HCT116 (cell line): ENCODE data around the gene CACNG3. TPM values are rescaled to one million over a fixed set of nuclear protein-coding genes. Genes with fewer than 3 reads are reported as not detected.

Experiments
- ATAC-seq: fragments of 200-7000 bp; cut with Tn5 transposase; 2 replicates; pipeline ENCODE4 v1.9.1; 2020; ENCODE audit warnings: mild to moderate bottlenecking, moderate library complexity
- BruUV-seq: library from RNA; stranded (reverse); fragments of 400-500 nt; replicated peaks from 2 replicates; lab custom pipeline; 2021; lab: Mats Ljungman, UMichigan
- CTCF ChIA-PET: fragments of 300-600 bp; sonication (Branson Sonifier 250); formaldehyde crosslinking; loops from one replicate; lab custom pipeline; 2021; ENCODE audit warnings: antibody characterized with exemption; lab: Charles Lee
- POLR2A ChIA-PET: fragments of 300-600, 350-600 bp; sonication (Branson Sonifier 250); formaldehyde crosslinking; loops from one replicate; lab custom pipeline; 2021; ENCODE audit warnings: antibody characterized with exemption; lab: Charles Lee
- RAD21 ChIA-PET, 2 experiments: fragments of 300-600 bp; sonication (Branson Sonifier 250); formaldehyde crosslinking; loops; one replicate each; lab custom pipeline; 2023; ENCODE audit warnings: low total read pairs in 2 of 2; ENCODE audit not compliant: uncharacterized antibody in 2 of 2, unreplicated experiment in 2 of 2, low non-redundant PET in 1 of 2; lab: Charles Lee
- DNase-seq: peaks from one replicate; pipeline ENCODE4 v3.0.0-alpha.2; 2010; ENCODE audit warnings: low read depth, low spot score
- H2AFZ ChIP-seq: fragments of 200-600 bp; shearing (Covaris generic), sonication (generic); 2 replicates; pipeline ENCODE4 v1.6.1; 2017; ENCODE audit warnings: low read depth, mixed run types, mixed read lengths, antibody characterized with exemption, low read length; ENCODE audit not compliant: poor library complexity, severe bottlenecking
- H3K27ac ChIP-seq: 2 replicates; pipeline ENCODE4 v1.5.1; 2012; ENCODE audit warnings: low read depth, low read length
- H3K27me3 ChIP-seq: fragments of 200-600 bp; sonication (generic); 2 replicates; pipeline ENCODE4 v1.6.1; 2016; ENCODE audit warnings: mixed run types, low read length, mixed read lengths; ENCODE audit not compliant: insufficient read depth
- H3K36me3 ChIP-seq, 2 experiments: fragments of 200-500 bp in 1 of 2; fragments of 200-600 bp in 1 of 2; sonication (Bioruptor generic) in 1 of 2; sonication (generic) in 1 of 2; 2 replicates each; pipeline versions ENCODE4 v1.5.1 to v1.6.1; 2014 to 2016; ENCODE audit warnings: low read length in 2 of 2, inconsistent platforms in 1 of 2, mixed read lengths in 1 of 2, mixed run types in 1 of 2; ENCODE audit not compliant: insufficient read depth in 2 of 2, control insufficient read depth in 1 of 2
- H3K4me1 ChIP-seq, 2 experiments: fragments of 200-600 bp in 1 of 2; sonication (generic) in 1 of 2; 2 replicates each; pipeline versions ENCODE4 v1.5.1 to v1.6.1; 2012 to 2017; ENCODE audit warnings: low read length in 2 of 2, inconsistent platforms in 1 of 2, mild to moderate bottlenecking in 1 of 2, mixed read lengths in 1 of 2, mixed run types in 1 of 2, moderate library complexity in 1 of 2; ENCODE audit not compliant: insufficient read depth in 2 of 2, control insufficient read depth in 1 of 2
- H3K4me2 ChIP-seq: fragments of 200-600 bp; sonication (generic); 2 replicates; pipeline ENCODE4 v1.6.1; 2017; ENCODE audit warnings: mixed run types, low read length, mixed read lengths
- H3K4me3 ChIP-seq, 2 experiments: fragments of 200-600 bp in 1 of 2; sonication (generic) in 1 of 2; replicated peaks in 1 of 2; 2 replicates each; pipeline ENCODE4 v1.5.1; 2011 to 2016; ENCODE audit warnings: low read length in 2 of 2, control low read depth in 1 of 2, low read depth in 1 of 2, mild to moderate bottlenecking in 1 of 2, mixed read lengths in 1 of 2, mixed run types in 1 of 2
- H3K79me2 ChIP-seq: fragments of 200-600 bp; sonication (generic); 2 replicates; pipeline ENCODE4 v1.6.1; 2017; ENCODE audit warnings: mild to moderate bottlenecking, mixed run types, low read length, moderate library complexity, mixed read lengths; ENCODE audit not compliant: insufficient read depth
- H3K9ac ChIP-seq: fragments of 200-600 bp; sonication (generic); 2 replicates; pipeline ENCODE4 v1.6.1; 2016; ENCODE audit warnings: low read length, mixed read lengths
- H3K9me2 ChIP-seq: fragments of 200-600 bp; sonication (generic), shearing (Covaris generic); 2 replicates; pipeline ENCODE4 v1.6.1; 2017; ENCODE audit warnings: mixed run types, mild to moderate bottlenecking, moderate library complexity; ENCODE audit not compliant: insufficient read depth
- H3K9me3 ChIP-seq, 2 experiments: fragments of 200-500 bp in 1 of 2; fragments of 200-600 bp in 1 of 2; sonication (Bioruptor generic) in 1 of 2; sonication (generic) in 1 of 2; 2 replicates each; pipeline ENCODE4 v1.6.1; 2014 to 2017; ENCODE audit warnings: low read length in 2 of 2, mixed read lengths in 2 of 2, inconsistent platforms in 1 of 2, low read depth in 1 of 2, mild to moderate bottlenecking in 1 of 2, mixed run types in 1 of 2, moderate library complexity in 1 of 2; ENCODE audit not compliant: control insufficient read depth in 1 of 2, insufficient read depth in 1 of 2
- H4K20me1 ChIP-seq: fragments of 200-600 bp; sonication (generic), shearing (Covaris generic); 2 replicates; pipeline ENCODE4 v1.6.1; 2017; ENCODE audit warnings: mixed run types, mild to moderate bottlenecking, moderate library complexity; ENCODE audit not compliant: insufficient read depth
- CEBPB ChIP-seq: IDR thresholded peaks from 2 replicates; pipeline ENCODE4 v1.6.1; 2012; ENCODE audit warnings: low read depth
- CTCF ChIP-seq, 3 experiments: fragments of 200-600 bp in 1 of 3; sonication (generic) in 1 of 3; IDR thresholded peaks in 2 of 3; conservative IDR thresholded peaks in 1 of 3; 2 replicates each; pipeline ENCODE4 v1.5.1; 2012 to 2017; ENCODE audit warnings: low read depth in 2 of 3, low read length in 2 of 3, antibody characterized with exemption in 1 of 3, borderline replicate concordance in 1 of 3, control low read depth in 1 of 3, mild to moderate bottlenecking in 1 of 3, mixed read lengths in 1 of 3, mixed run types in 1 of 3, moderate library complexity in 1 of 3; ENCODE audit not compliant: insufficient read depth in 1 of 3
- ELF1 ChIP-seq: IDR thresholded peaks from 2 replicates; pipeline ENCODE4 v1.6.1; 2012; ENCODE audit warnings: low read depth, borderline replicate concordance
- EZH2 ChIP-seq: fragments of 200-600 bp; sonication (generic); IDR thresholded peaks from 2 replicates; pipeline ENCODE4 v1.6.1; 2017; ENCODE audit warnings: antibody characterized with exemption, mixed run types
- EZH2phosphoT487 ChIP-seq: fragments of 200-600 bp; IDR thresholded peaks from 2 replicates; pipeline ENCODE4 v1.6.1; 2018; ENCODE audit warnings: antibody characterized with exemption, borderline replicate concordance
- POLR2A ChIP-seq: IDR thresholded peaks from 2 replicates; pipeline ENCODE4 v1.7.0; 2011; ENCODE audit warnings: borderline replicate concordance; ENCODE audit not compliant: insufficient read depth, insufficient read length; ENCODE audit errors: extremely low read depth
- POLR2AphosphoS5 ChIP-seq: IDR thresholded peaks from 2 replicates; pipeline ENCODE4 v1.6.1; 2011; ENCODE audit warnings: mild to moderate bottlenecking, low read depth, low read length, moderate library complexity
- RAD21 ChIP-seq: IDR thresholded peaks from 2 replicates; pipeline ENCODE4 v1.6.1; 2012; ENCODE audit warnings: low read depth, mild to moderate bottlenecking
- REST ChIP-seq: IDR thresholded peaks from 2 replicates; pipeline ENCODE4 v1.6.1; 2012; ENCODE audit warnings: low read depth
- SIN3A ChIP-seq: IDR thresholded peaks from 2 replicates; pipeline ENCODE4 v1.6.1; 2012; ENCODE audit warnings: low read depth
- YY1 ChIP-seq: IDR thresholded peaks from 2 replicates; pipeline ENCODE4 v1.6.1; 2011; ENCODE audit warnings: low read length, low read depth, moderate library complexity, mild to moderate bottlenecking; ENCODE audit not compliant: insufficient replicate concordance; ENCODE audit errors: extremely low read depth
- ZBTB33 ChIP-seq: IDR thresholded peaks from 2 replicates; pipeline ENCODE4 v1.6.1; 2011; ENCODE audit warnings: mild to moderate bottlenecking, low read length, moderate library complexity; ENCODE audit not compliant: insufficient replicate concordance; ENCODE audit errors: extremely low read depth
- intact Hi-C: fragments of 100-400 bp; cut with micrococcal nuclease; formaldehyde crosslinking; loops from 2 replicates; pipeline ENCODE4 v1.10.0; 2022
- total RNA-seq: library from RNA; stranded (reverse); gene quantifications from one replicate; pipeline ENCODE4 v1.2.1, GENCODE V29; 2021; ENCODE audit not compliant: unreplicated experiment
- TF ChIP-seq, protein P1 (sequence below): IDR thresholded peaks from 2 replicates; pipeline ENCODE4 v1.6.1; 2012

The CACNG3 gene
- total RNA-seq, 1 experiment from 2014 or later, result not detected

DNA sequence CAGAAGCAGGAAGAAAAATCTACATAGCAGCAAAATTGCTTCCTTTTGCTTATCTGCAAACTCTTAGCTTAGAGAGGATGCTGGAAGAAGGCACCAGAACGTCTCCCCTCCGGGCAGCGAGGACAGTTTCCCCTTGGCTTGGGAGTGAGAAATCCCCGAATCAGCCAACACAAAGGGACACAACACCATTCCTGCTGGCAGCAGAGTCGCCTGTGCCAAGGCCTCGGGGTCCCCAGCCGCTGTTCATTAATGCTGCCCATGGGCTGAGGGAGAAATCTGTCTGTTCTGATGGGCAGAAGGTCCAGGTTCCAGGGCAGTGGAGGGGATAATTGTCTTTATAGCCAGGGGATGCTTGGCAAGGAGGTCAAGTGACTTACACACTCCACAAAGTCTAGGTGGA, 38.0 kb downstream of the CACNG3 start:
- H2AFZ ChIP-seq, result no peak overlapping the region
- H3K9me3 ChIP-seq, result no peaks in the 10 kb centered on the region
- H3K9ac ChIP-seq, result no peak overlapping the region
- TF ChIP-seq EZH2 (no peak), EZH2phosphoT487 (no peak), POLR2AphosphoS5 (no peak), ELF1 (no peak), POLR2A (no peak), ZBTB33 (no peak), SIN3A (no peak)
- TF ChIP-seq, protein P1, sequence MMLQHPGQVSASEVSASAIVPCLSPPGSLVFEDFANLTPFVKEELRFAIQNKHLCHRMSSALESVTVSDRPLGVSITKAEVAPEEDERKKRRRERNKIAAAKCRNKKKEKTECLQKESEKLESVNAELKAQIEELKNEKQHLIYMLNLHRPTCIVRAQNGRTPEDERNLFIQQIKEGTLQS, result no peak
- no peaks in the 10 kb centered on the region for H3K36me3 ChIP-seq
- no peaks in the 10 kb centered on the region for H3K79me2 ChIP-seq
- no peaks in the 10 kb centered on the region for H3K4me1 ChIP-seq
- intact Hi-C loops, result no loop called here
- H3K27me3 ChIP-seq, result peaks cover 53% of the 10 kb centered on the region
- no peaks in the 10 kb centered on the region for H4K20me1 ChIP-seq
- no peak overlapping the region for H3K27ac ChIP-seq
- POLR2A ChIA-PET, result no interaction called here
- RAD21 ChIA-PET, result no interaction called here
- H3K4me3 ChIP-seq, result no peak overlapping the region
- no TSS peak for BruUV-seq
- no peak for ATAC-seq
- no peaks in the 10 kb centered on the region for H3K9me2 ChIP-seq
- no peak overlapping the region for H3K4me2 ChIP-seq
- DNase-seq, result no peak
- CTCF ChIA-PET, result no interaction called here

- Histone ChIP-seq H3K27ac (no peak overlapping the region), H3K36me3 (no peaks in the 10 kb centered on the region), H3K4me2 (no peak overlapping the region), H3K27me3 (peaks cover 45% of the 10 kb centered on the region), H3K9me3 (no peaks in the 10 kb centered on the region), H3K9ac (no peak overlapping the region), H3K9me2 (no peaks in the 10 kb centered on the region), H3K4me3 (no peak overlapping the region), H4K20me1 (no peaks in the 10 kb centered on the region), H3K79me2 (no peaks in the 10 kb centered on the region), H3K4me1 (no peaks in the 10 kb centered on the region), H2AFZ (no peak overlapping the region)
- ChIA-PET CTCF (interaction anchor here (1.0 kb wide), 1 partner anchor 45 kb away, joined by 3 read pairs; no protein-coding TSS in a partner anchor), RAD21 (no interaction called here), POLR2A (interaction anchor here (0.6 kb wide), 1 partner anchor 18 kb away, joined by 3 read pairs; no protein-coding TSS in a partner anchor)
- intact Hi-C loops, result no loop called here
- DNase-seq (no peak), ATAC-seq (no peak)
- no TSS peak for BruUV-seq
- no peak for TF ChIP-seq CTCF (IDR thresholded peaks at IDR 0.05 in 2 of 3, conservative IDR thresholded peaks at IDR 0.05 in 1 of 3; ENCODE audit: borderline replicate concordance in 1 of 3, insufficient read depth in 1 of 3, low read depth in 2 of 3, low read length in 2 of 3)
- no peak for TF ChIP-seq REST
- TF ChIP-seq CEBPB, result no peak
- TF ChIP-seq RAD21, result no peak
- no peak for TF ChIP-seq YY1
Measured at GRCh38 chr16:24297375-24297774, 41.2 kb downstream of the CACNG3 start.
